Dedifferentiated amniotic fluid mesenchymal stem cell (primary cell): Measurements from ENCODE around the gene DNASE1.
"Not testable (repeated sequence)": the region's sequence is repeated elsewhere in the genome, so short reads cannot be mapped to it uniquely, and the experiment has no call there.

Source experiments
- DNase-seq: peaks from one replicate; pipeline ENCODE4 v3.0.0-alpha.2; 2016; ENCODE audit errors: extremely low spot score

Gene DNASE1, protein sequence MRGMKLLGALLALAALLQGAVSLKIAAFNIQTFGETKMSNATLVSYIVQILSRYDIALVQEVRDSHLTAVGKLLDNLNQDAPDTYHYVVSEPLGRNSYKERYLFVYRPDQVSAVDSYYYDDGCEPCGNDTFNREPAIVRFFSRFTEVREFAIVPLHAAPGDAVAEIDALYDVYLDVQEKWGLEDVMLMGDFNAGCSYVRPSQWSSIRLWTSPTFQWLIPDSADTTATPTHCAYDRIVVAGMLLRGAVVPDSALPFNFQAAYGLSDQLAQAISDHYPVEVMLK

DNA sequence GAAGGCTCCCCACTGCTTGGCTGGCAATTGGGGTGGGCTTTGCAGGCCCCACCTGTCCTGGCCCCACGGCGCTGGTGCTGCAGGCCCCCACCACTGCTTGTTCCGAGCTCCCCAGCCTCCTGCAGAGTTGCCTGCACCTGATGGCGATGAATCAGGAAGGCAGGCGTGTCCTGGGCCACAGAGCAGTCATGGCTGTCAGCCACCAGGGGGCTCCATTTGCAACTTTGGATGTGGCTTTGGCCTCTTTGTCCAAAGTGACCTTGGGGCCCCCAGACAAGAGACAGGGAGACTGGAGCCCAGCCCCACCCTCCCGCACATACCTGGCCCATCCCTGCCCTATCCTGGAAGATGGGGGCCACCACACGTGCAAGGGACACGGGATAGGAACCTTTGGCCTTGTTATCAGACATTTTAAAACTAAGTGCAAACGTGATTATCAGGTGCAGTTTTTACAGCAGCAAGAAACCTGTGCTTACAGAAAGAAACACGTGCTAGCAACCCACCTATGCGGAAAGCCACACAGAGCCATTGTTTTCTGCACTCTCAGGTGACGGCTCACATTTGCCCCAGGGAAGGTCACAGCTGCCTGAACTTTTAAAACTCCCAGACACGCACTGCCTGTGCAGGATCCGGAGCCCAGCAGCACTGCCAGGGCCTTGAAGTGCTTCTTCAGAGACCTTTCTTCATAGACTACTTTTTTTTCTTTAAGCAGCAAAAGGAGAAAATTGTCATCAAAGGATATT, at the start of gene DNASE1:
Gene DNASE1, plus strand, starts transcription at position 443 of the 743 bp plus-strand sequence. CDS start 683 bp downstream, outside the sequence.
- no peak for DNase-seq

DNA sequence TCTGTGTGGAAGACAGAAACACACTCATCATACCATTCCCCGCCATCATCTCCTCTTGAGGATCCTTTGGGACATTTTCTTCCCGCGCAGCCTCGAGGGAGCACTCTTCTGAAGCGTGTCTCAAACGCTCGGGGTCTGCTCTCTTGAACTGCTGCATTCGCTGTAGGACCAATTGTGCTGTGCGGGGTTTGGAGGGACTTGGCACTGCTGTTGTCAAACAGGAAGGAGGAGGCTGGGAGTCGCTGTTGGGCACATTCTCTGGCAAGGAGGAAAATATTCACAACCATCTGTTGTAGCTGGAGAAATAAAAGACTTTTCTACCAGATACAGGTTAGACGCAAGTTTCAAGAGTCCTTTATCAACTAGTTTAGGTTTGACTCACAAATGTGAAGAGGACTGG, 48.0 kb upstream of the DNASE1 start:
- DNase-seq, result no peak

DNA sequence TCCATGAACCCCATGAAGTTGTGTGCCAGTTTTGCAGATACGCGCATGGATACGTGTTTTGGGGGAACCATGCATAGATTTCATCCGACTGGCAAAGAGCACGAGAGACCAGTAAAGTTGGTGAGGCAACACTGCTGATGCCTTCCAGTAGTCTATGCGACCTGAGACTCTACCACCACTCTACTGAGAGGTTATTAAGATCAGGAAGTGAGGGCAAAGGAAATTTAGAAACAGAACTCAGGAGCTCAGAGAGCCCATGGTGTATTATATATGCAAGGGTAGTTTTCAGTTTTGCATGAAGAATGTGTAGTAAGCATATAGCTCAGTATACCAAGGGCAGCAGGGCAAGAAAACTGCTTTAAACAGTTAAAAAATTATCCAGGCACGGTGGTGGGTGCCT, 47.3 kb upstream of the DNASE1 start:
- no peak for DNase-seq

GRCh38 chr16:3607634-3608033, 46.9 kb upstream of the DNASE1 start:
- DNase-seq, result no peak

GRCh38 chr16:3608069-3608468, 46.4 kb upstream of the DNASE1 start:
- no peak for DNase-seq

- DNase-seq, result not testable (repeated sequence)
Measured at GRCh38 chr16:3608976-3609375, 45.5 kb upstream of the DNASE1 start.

DNA sequence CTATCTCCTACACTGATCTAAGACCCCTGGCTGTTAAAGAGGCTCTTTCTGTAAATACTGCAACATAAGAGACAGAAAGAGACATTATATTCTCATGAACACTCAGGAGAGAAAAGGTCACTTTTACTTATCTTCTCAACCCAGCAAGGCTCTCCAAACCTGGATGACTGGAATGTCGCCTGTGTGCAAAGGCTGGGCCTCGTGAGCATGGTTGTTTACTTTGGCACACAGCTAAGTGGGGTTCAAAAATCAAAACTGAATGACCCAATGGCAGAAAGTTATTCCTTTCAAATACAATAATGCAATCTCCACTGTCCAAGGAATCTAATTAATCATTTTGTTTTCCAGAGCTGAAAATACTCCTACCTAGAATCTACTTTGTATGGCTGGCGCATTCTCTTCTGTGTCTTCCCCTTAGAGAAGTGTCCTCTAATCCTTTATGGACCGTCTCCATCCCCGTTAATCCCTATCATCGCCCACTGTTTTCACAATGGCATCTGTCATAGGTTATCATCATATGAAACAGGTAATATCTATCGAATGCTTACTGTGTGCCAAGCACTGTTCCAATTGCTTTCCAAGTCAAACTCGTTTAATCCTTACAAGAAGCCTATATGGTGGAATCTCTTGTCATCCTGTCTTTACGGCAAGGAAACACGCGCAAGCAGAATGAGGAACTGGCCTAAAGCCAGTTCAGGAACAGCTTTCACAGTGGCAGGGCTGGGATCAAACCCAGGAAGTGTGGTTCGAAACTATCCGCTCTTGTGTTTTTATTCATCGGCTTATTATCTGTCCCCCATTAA, 44.4 kb upstream of the DNASE1 start:
- DNase-seq, result no peak

- DNase-seq, result no peak
Measured at GRCh38 chr16:3610698-3611145, 43.8 kb upstream of the DNASE1 start.

DNA sequence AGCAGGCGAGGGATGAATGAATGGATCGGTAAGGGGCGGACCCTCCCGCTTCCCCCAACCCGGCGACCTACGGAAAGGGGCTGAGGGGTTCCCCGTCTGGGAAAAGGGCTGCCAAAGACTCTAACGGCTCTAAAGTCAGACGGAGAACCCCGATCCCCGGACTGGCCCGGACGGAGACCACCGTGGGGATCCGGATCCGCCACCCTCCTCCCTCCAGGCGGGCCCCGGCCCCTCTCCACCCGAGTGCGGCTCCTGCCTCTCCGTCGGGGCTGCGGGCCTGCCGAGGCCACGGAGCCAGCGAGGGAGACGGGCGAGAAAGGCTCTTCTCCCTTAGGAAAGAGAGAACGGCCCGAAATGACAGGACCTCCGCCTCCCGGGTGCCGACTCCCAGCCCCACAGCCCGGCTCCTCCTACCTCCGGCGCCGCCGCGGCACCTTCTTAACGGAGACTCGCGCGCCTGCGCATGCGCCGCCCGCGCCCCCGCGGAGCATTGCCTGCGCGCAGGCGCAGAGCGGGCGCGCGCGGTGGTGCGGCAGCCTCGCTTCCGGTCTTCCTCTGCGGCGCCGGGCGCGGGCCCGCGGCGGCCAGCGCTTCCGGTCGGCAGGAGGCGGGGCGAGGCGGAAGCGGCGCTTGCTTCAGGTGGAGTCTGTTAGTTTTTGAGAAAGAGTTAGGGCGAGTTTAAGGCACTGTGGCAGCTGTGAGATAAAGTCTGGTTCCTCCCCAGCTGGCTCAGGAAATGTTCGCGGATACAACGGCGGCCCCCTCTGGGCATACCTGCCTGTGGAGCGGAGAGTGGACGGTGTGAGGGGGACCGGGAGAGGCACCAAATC, 43.1 kb upstream of the DNASE1 start, which contains the start of gene SLX4:
Gene SLX4, minus strand, starts transcription at position 461 of the 830 bp plus-strand sequence. CDS start 2,642 bp downstream, outside the sequence.
- peak; percentile 80 for DNase-seq

GRCh38 chr16:3612510-3613466, 41.7 kb upstream of the DNASE1 start:
- no peak for DNase-seq

GRCh38 chr16:3618769-3619141, 35.7 kb upstream of the DNASE1 start:
- no peak for DNase-seq

GRCh38 chr16:3623642-3624041, 30.8 kb upstream of the DNASE1 start:
- no peak for DNase-seq

DNA sequence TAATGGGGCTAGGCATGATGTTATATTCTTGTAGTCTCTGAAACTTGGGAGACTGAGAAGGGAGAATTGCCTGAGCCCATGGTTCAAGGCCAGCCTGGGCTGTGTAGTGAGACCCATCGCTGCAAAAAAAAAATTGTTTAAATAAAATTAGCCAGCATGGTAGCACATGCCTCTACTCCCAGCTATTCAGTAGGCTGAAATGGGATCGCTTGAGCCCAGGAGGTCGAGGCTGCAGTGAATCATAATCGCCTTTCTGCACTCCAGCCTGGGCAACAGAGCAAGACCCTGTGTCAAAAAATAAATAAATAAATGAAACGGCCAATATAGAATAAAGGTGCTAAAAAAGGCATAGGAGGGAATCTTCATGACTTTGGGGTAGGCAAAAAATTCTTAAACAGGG, 29.2 kb upstream of the DNASE1 start:
- DNase-seq, result no peak

DNA sequence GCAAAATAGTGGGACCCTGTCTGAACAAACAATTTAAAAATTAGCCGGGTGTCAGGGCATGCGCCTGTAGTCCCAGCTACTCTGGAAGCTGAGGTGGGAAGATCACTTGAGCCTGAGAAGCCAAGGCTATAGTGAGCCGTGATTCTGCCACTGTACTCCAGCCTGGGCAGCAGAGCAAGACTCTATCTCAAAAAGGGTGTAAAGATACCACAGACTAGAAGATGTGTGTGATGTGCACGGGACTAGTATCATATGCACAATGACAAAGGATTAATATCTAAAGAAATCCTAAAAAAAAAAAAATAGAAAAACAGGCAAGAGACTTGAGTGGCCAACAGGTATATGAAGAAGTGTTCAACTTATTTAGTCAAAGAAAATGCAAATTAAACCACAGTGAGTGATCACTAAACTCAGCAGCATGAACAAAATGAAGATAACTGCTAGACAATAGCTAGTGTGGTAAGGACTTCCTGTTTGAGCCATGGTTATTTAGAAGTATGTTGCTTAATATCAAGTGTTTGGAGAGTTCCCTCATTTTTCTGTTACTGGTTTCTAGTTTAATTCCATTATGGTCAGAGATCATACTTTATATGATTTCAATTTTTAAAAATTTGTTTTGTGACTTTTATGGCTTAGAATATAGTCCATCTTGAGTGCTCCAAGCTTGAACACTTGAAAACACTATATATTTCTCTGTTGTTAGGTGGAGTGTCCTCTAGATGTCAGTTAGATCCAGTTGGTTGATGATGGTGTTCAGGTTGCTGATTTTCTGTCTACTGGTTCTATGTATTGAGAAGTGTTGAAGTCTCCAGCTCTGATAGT, 28.4 kb upstream of the DNASE1 start:
- DNase-seq, result no peak

GRCh38 chr16:3637371-3637923, 17.0 kb upstream of the DNASE1 start:
- DNase-seq, result no peak

GRCh38 chr16:3638916-3639644, 15.4 kb upstream of the DNASE1 start:
- DNase-seq, result no peak

DNA sequence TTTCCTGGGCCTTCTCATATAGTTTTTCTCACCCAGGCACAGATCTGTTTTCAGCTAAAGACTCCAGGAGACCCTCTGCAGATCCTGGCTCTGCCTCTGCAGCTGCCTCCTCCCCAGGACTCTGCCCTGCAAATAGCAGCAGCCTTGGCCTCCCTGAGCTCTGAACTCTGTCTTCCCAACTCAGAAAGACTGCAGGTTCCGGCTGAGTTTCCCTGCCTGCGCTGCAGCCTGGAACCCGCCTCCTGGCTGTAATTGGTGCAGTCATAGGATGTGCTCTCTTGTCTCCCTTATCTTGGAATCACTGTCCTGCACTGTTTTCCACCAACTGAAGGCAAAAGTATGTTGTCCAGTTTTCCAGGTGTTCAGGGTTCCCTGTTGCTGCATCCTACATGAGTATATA, 14.3 kb upstream of the DNASE1 start:
- no peak for DNase-seq
